Activated CD4-positive, alpha-beta T cell treated with anti-CD3 and anti-CD28 coated beads for 24 hours (primary cell): Measurements from ENCODE around the gene LAMC1.
"Not testable (repeated sequence)": the region's sequence is repeated elsewhere in the genome, so short reads cannot be mapped to it uniquely, and the experiment has no call there.

Experiments used
- DNase-seq, 2 donors: peaks; one replicate each; pipeline ENCODE4 v3.0.0-alpha.2; 2020; ENCODE audit warnings: low read depth in 2 of 2

The LAMC1 gene

GRCh38 chr1:183150032-183150431, 126.8 kb downstream of the LAMC1 start:
- DNase-seq: not testable (repeated sequence)

GRCh38 chr1:183150445-183150844, 127.2 kb downstream of the LAMC1 start:
- DNase-seq: no peak

- no peak for DNase-seq
Observed at GRCh38 chr1:183152180-183152579, 129.0 kb downstream of the LAMC1 start.

- DNase-seq: no peak
Observed at GRCh38 chr1:183155939-183156338, 132.7 kb downstream of the LAMC1 start.

- DNase-seq: no peak
Observed at GRCh38 chr1:183159960-183160359, 136.7 kb downstream of the LAMC1 start.

GRCh38 chr1:183161391-183161790, 138.2 kb downstream of the LAMC1 start:
- DNase-seq: no peak

- DNase-seq: no peak
Observed at GRCh38 chr1:183163316-183163715, 140.1 kb downstream of the LAMC1 start.

GRCh38 chr1:183164340-183164739, 141.1 kb downstream of the LAMC1 start:
- no peak for DNase-seq

- DNase-seq: no peak
Observed at GRCh38 chr1:183164963-183165362, 141.7 kb downstream of the LAMC1 start.

- no peak for DNase-seq
Observed at GRCh38 chr1:183165456-183165855, 142.2 kb downstream of the LAMC1 start.

- no peak for DNase-seq
Observed at GRCh38 chr1:183166454-183166853, 143.2 kb downstream of the LAMC1 start.

- DNase-seq: no peak
Observed at GRCh38 chr1:183167676-183168075, 144.5 kb downstream of the LAMC1 start.

- DNase-seq: no peak
Observed at GRCh38 chr1:183168308-183168707, 145.1 kb downstream of the LAMC1 start.

GRCh38 chr1:183173828-183174227, 150.6 kb downstream of the LAMC1 start:
- DNase-seq: no peak

GRCh38 chr1:183175631-183176030, 152.4 kb downstream of the LAMC1 start:
- DNase-seq: no peak

- no peak for DNase-seq
Observed at GRCh38 chr1:183178545-183178944, 155.3 kb downstream of the LAMC1 start.

GRCh38 chr1:183179033-183179432, 155.8 kb downstream of the LAMC1 start:
- DNase-seq: no peak

- no peak for DNase-seq
Observed at GRCh38 chr1:183180218-183180617, 157.0 kb downstream of the LAMC1 start.

- DNase-seq: no peak
Observed at GRCh38 chr1:183180634-183181056, 157.4 kb downstream of the LAMC1 start.

- peak in 1 of 2 donors; percentile 15 for DNase-seq
Observed at GRCh38 chr1:183185941-183186490, 162.8 kb downstream of the LAMC1 start, which contains the start of gene LAMC2. LAMC2 (plus strand) TSS chr1:183186264; CDS start chr1:183186353, 89 bp downstream.

GRCh38 chr1:183186841-183187240, 163.6 kb downstream of the LAMC1 start:
- DNase-seq: no peak

GRCh38 chr1:183188240-183188639, 165.0 kb downstream of the LAMC1 start:
- DNase-seq: no peak

- no peak for DNase-seq
Observed at GRCh38 chr1:183191833-183192232, 168.6 kb downstream of the LAMC1 start.

GRCh38 chr1:183193963-183194525, 170.8 kb downstream of the LAMC1 start:
- no peak for DNase-seq
